GM18907 (cell line): Measurements from ENCODE around the gene TMEM225.
"Not testable (repeated sequence)": the region's sequence is repeated elsewhere in the genome, so short reads cannot be mapped to it uniquely, and the experiment has no call there.

Experiments used
- ATAC-seq: cut with Tn5 transposase; IDR thresholded peaks from one replicate; pipeline ENCODE4 v1.9.1; 2021; ENCODE audit warnings: mild to moderate bottlenecking, moderate library complexity; ENCODE audit not compliant: unreplicated experiment

The TMEM225 gene, protein sequence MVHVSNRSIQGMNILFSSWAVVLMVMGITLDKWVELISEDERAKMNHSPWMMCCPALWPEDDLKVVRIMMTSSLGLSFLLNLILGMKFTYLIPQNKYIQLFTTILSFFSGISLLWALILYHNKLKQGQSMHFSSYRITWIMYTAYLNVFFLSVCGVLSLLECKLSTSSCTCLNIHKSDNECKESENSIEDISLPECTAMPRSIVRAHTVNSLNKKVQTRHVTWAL

DNA sequence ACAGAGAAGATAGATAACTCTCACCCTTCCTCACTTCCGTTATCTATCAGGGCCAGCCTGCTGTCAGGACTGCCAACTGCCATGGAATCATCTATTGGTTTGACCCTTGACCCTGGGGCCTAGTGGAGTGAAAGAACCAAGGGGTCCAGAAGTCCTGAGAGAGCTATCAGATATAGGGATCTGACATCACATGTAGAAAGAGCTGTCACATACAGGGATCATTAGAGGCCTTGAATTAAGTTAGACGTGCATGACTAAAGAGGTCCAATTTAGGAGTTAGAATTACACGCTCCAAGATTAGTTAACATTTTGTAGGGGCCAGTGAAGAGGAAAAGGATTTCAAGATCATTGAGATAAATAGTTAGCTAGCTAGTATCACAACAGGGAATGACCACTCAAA, at the start of gene TMEM225:
TMEM225 (minus strand) TSS at position 101 of the 400 bp plus-strand sequence. CDS start 245 bp downstream, outside the sequence.
- ATAC-seq: no peak

DNA sequence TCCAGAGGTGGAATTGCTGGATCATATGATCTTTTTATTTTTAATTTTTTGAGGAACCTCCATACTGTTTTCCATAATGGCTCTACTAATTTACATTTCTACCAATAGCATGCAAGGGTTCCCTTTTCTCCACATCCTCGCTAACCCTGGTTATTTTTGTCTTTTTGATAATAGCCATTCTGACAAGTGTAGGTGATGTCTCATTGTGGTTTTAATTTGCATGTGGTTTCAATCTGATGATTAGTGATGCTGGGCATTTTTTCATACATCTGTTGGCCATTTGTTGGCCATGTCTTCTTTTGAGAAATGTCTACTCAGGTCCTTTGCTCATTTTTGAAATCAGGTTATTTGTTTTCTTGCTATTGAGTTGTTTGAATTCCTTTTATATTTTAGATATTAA, 38.6 kb upstream of the TMEM225 start:
- ATAC-seq: no peak

GRCh38 chr11:123920943-123921342, 35.5 kb upstream of the TMEM225 start:
- no peak for ATAC-seq

GRCh38 chr11:123905826-123906225, 20.4 kb upstream of the TMEM225 start:
- ATAC-seq: no peak

DNA sequence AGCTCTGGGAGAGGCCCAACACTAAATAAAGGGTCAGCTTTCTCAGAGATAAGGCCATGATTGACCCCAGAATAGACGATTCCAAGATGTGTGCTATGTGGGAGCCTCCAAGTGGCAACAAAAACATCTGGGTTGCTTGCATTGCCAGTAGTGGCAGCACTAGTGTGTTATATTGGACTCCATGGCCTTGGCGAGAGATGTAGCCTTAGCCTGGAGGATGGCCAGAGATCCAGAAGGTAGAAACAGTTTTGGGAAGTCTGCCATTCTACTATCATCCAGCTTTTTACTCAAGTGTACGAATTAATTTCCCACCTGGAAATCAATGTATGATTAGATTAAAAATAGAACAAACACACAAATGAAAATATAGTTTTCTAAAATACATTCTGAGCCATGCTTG, 19.5 kb upstream of the TMEM225 start:
- no peak for ATAC-seq

DNA sequence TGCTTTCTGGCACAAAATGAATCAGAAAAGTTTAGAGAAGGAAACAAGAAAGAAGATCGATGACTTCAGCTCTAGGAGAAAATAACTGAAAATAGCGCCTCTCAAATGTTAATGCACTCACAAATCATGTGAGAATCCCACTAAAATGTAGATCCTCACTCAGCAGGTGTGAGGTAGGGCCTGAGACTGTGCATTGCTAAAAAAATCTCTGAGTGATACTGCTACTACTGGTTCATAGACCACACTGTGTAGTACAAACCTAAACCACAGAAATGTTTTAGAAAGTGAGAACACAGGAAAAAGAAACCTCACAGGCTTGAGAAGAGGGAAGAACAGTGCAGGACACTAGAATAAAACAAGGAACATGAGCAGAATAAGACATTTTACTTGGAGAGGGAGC, 18.5 kb upstream of the TMEM225 start:
- ATAC-seq: no peak

- ATAC-seq: no peak
These were observed 16.4 kb upstream of the TMEM225 start, which contains the start of gene OR8D4 for GRCh38 chr11:123901867-123902266. Gene OR8D4, plus strand, starts transcription at chr11:123902167. Its CDS starts 4,265 bp downstream, at chr11:123906432.

DNA sequence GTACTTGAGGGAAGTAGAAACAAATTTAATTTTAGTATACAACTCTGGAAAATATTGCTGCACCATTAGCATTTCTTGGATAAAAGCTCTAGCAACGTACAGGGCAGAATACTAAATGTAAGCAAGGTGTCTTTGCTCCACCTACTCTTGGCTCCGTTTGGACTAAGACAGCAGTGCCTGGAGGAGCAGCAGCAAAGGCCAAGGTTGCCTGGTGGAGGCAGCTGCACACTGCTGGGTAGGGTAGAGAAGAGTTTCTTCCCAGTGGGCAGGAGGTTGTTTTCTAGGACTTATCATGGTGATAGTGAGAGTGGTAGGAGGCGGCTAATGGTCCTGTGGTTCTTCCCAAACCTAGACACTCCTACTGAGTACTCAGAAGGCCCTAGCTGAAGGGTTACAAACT, 14.3 kb upstream of the TMEM225 start:
- ATAC-seq: no peak

DNA sequence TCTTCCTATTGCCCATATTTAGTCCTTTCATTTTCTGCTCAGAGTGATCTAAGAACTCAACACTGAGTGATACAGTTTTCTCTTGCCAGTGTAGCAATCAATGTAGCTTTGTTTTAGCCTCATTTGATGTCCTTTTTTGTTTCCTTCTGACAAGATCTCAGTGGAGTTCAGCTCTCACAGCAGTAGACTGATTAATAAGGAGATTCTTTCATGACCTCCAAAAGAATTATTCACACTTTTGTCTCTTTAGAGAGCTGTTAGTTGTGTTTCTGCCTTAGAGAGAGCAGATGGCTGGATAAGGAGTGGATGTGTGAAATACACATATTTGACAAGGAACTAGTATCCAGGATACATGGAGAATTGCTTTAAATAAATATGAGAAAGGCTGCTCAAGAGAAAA, 6.6 kb upstream of the TMEM225 start:
- no peak for ATAC-seq

GRCh38 chr11:123880912-123881311, 4.6 kb downstream of the TMEM225 start:
- ATAC-seq: no peak

GRCh38 chr11:123867795-123868194, 17.7 kb downstream of the TMEM225 start:
- not testable (repeated sequence) for ATAC-seq

DNA sequence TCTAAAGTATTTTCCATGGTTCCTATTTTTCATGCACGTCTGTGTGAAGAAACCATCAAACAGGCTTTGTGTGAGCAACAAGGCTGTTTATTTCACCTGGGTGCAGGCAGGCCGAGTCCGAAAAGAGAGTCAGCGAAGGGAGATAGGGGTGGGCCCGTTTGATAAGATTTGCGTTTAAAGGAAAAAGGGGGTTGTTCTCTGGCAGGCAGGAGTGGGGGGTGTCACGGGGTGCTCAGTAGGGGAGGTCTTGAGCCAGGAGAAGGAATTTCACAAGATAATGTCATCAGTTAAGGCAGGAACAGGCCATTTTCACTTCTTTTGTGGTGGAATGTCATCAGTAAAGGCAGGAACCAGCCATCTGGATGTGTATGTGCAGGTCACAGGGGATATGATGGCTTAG, 20.2 kb downstream of the TMEM225 start:
- not testable (repeated sequence) for ATAC-seq

GRCh38 chr11:123859731-123860130, 25.7 kb downstream of the TMEM225 start:
- ATAC-seq: no peak

DNA sequence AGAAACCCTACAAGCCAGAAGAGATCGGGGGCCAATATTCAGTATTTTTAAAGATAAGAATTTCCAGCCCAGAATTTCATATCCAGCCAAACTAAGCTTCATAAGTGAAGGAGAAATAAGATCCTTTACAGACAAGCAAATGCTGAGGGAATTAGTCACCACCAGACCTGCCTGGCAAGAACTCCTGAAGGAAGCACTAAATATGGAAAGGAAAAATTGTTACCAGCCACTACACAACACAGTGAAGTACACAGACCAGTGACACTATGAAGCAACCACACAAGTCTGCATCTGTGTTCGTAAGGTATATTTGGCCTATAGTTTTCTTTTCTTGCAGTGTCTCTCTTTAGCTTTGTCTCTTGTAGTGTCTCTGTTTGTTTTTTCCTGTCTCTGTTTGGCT, 29.0 kb downstream of the TMEM225 start:
- ATAC-seq: no peak

GRCh38 chr11:123853038-123853437, 32.4 kb downstream of the TMEM225 start:
- no peak for ATAC-seq

DNA sequence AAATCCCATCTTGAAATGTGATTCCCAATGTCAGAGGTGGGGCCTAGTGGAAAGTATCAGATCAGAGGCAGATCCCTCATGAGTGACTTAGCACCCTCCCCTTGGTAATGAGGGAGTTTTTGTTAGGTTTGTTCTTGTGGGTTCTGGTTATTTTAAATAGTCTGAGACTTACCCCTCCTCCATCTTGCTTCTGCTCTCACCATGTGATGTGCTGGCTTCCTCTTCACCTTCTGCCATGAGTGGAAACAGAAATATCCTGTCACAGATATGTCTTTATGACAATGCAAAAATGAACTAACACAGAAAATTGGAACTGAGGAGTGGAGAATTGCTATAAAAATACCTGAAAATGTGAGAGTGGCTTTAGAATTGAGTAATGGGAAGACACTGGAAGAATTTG, 33.1 kb downstream of the TMEM225 start:
- no peak for ATAC-seq

DNA sequence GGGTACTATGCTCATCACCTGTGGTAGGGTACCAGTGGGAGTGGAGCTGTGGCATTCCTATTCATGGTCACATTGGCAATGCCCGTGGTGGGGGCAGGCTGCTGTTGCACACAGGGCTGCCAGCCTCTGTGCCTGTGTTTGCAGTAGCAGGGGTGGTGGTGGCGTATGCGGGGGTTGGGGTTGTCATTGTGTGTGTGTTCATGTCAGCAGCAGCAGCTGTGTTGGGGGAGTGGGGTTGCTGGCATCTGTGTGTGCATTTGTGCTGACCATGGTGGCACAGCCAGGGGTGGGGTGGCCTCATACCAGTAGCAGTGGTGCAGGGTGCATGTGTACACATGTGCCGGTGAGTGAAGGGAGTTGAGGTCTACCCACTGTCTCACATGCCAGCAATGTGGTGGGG, 34.4 kb downstream of the TMEM225 start:
- no peak for ATAC-seq

DNA sequence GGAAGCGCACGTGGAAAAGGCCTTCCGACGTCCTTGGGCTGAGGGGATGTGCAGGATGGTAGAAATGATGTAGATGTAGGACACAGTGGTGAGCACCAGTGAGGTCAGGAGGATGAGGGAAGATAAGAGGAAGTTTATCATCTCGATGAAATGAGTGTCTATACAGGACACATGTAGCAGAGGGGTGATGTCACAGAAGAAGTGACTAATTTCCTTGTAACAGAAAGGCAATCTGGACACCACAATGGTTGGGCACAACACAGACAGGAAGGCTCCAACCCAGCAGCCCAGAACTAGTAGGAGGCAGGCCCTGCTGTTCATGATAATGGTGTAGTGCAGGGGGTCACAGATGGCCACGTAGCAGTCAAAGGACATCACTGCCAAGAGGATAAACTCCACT, 44.3 kb downstream of the TMEM225 start:
- no peak for ATAC-seq

- ATAC-seq: no peak
These were observed 46.3 kb downstream of the TMEM225 start for GRCh38 chr11:123839131-123839530.

GRCh38 chr11:123838659-123839058, 46.8 kb downstream of the TMEM225 start:
- ATAC-seq: no peak

GRCh38 chr11:123838199-123838598, 47.3 kb downstream of the TMEM225 start:
- no peak for ATAC-seq

DNA sequence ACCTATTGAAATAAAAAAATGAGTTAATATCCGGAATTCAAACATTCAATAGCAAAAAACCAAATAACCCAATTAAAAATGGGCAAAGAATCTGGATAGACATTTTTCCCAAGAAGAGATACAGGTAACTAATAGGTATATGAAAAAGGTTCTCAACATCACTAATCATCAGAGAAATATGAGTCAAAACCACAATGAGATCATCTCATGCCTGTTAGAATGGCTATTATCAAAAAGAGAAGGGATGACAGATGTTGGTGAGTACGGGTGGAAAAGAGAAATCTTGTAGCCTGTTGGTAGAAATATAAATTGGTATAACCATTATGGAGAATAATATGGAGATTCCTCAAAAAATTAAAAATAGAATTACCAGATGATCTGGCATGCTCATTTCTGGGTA, 52.4 kb downstream of the TMEM225 start:
- ATAC-seq: no peak
